Right lobe of liver (tissue), 4 donors: ENCODE measurements around the gene GLYATL1.

Experiments
- POLR2A ChIP-seq: fragments of 450-650 bp; IDR thresholded peaks from one replicate; pipeline ENCODE4 v1.6.1; 2017; ENCODE audit warnings: antibody characterized with exemption, mild to moderate bottlenecking
- TF ChIP-seq, protein P1 (sequence below), 4 donors: fragments of 200-600 bp in 3 of 4; fragments of 450-650 bp in 1 of 4; IDR thresholded peaks; one replicate each; pipeline versions ENCODE4 v1.5.1 to v1.8.0; 2016 to 2022; ENCODE audit warnings: antibody characterized with exemption in 4 of 4, mild to moderate bottlenecking in 2 of 4
- donor health status: DM: no; HTN: no; CAD: no.
- donor health status: DM: no; HTN: no; CAD: no.
- donor health status: DM: no; HTN: yes; CAD: no.

DNA sequence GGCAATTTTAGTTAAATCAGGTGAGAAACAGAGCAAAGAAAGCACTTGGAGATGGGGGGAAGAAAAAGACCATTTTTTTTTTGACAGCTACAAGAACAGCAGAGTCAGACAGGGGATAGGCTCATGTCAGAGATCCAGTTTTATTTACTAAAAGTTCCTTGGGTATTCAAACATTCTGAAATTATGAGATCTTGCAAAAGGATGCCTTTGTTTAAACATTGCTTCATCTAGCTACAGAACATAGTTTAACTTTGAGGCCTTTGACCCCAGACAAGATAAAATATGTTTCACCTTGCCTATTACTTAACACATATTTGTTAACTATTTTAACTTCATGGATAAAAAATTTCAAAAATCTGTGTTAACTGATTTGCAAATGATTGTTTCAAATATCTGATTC lies 6.4 kb downstream of the GLYATL1 start:
- TF ChIP-seq, protein P1, sequence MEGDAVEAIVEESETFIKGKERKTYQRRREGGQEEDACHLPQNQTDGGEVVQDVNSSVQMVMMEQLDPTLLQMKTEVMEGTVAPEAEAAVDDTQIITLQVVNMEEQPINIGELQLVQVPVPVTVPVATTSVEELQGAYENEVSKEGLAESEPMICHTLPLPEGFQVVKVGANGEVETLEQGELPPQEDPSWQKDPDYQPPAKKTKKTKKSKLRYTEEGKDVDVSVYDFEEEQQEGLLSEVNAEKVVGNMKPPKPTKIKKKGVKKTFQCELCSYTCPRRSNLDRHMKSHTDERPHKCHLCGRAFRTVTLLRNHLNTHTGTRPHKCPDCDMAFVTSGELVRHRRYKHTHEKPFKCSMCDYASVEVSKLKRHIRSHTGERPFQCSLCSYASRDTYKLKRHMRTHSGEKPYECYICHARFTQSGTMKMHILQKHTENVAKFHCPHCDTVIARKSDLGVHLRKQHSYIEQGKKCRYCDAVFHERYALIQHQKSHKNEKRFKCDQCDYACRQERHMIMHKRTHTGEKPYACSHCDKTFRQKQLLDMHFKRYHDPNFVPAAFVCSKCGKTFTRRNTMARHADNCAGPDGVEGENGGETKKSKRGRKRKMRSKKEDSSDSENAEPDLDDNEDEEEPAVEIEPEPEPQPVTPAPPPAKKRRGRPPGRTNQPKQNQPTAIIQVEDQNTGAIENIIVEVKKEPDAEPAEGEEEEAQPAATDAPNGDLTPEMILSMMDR (IDR thresholded peaks at IDR 0.05): no peak
- no peak for TF ChIP-seq POLR2A
